IMR-90 (cell line): ENCODE results near the gene POLD3. TPM values are rescaled to one million over a fixed set of nuclear protein-coding genes. Genes with fewer than 3 reads are reported as not detected.

ENCODE experiments used
- ATAC-seq: fragments of 200-7000 bp; cut with Tn5 transposase; 2 replicates; pipeline ENCODE4 v1.9.1; 2020; ENCODE audit warnings: low read depth, mild to moderate bottlenecking, moderate library complexity
- BruUV-seq: library from RNA; stranded (reverse); fragments of 400-500 nt; replicated peaks from 2 replicates; lab custom pipeline; 2021; lab: Mats Ljungman, UMichigan
- CTCF ChIA-PET: fragments of 300-600 bp; formaldehyde crosslinking; extraction: SDS; loops from one replicate; lab custom pipeline; 2021; ENCODE audit warnings: antibody characterized with exemption; lab: Yijun Ruan, JAX
- POLR2A ChIA-PET: fragments of 300-600 bp; sonication (Branson Sonifier 250); formaldehyde crosslinking; loops from one replicate; lab custom pipeline; 2022; ENCODE audit warnings: antibody characterized with exemption; ENCODE audit not compliant: unreplicated experiment; lab: Charles Lee
- DNase-seq: peaks from one replicate; pipeline ENCODE4 v3.0.0; 2013
- H2AFZ ChIP-seq: replicated peaks from 2 replicates; pipeline ENCODE3; 2013; ENCODE audit warnings: low read length, mild to moderate bottlenecking; ENCODE audit not compliant: poor library complexity
- H2AK5ac ChIP-seq: 2 replicates; pipeline ENCODE4 v1.6.1; 2013; ENCODE audit warnings: low read depth, low read length, inconsistent platforms
- H2AK9ac ChIP-seq: replicated peaks from 2 replicates; pipeline ENCODE3; 2013; ENCODE audit warnings: mild to moderate bottlenecking, low read depth, low read length, moderate library complexity; ENCODE audit not compliant: poor library complexity
- H2BK120ac ChIP-seq: 2 replicates; pipeline ENCODE4 v1.6.1; 2013; ENCODE audit warnings: low read depth, low read length, inconsistent platforms
- H2BK15ac ChIP-seq: 3 replicates; pipeline ENCODE4 v1.6.1; 2013; ENCODE audit warnings: low read depth, low read length, inconsistent platforms
- H2BK20ac ChIP-seq: 2 replicates; pipeline ENCODE4 v1.6.1; 2013; ENCODE audit warnings: low read depth, mild to moderate bottlenecking, inconsistent platforms, low read length, moderate library complexity
- H2BK5ac ChIP-seq: 2 replicates; pipeline ENCODE4 v1.6.1; 2013; ENCODE audit warnings: mild to moderate bottlenecking, low read depth, low read length, inconsistent platforms; ENCODE audit not compliant: poor library complexity, severe bottlenecking
- H3K14ac ChIP-seq: replicated peaks from 2 replicates; pipeline ENCODE4 v1.6.1; 2013; ENCODE audit warnings: low read depth, low read length, inconsistent platforms
- H3K18ac ChIP-seq: 2 replicates; pipeline ENCODE4 v1.6.1; 2013; ENCODE audit warnings: low read depth, low read length, control low read depth
- H3K23ac ChIP-seq: 2 replicates; pipeline ENCODE4 v1.6.1; 2013; ENCODE audit warnings: low read depth, low read length, inconsistent platforms
- H3K27ac ChIP-seq: 2 replicates; pipeline ENCODE4 v1.5.1; 2013; ENCODE audit warnings: mild to moderate bottlenecking, control low read depth, low read length; ENCODE audit not compliant: insufficient read depth
- H3K27me3 ChIP-seq: 2 replicates; pipeline ENCODE4 v1.6.1; 2013; ENCODE audit warnings: low read length; ENCODE audit not compliant: control insufficient read depth, insufficient read depth
- H3K36me3 ChIP-seq: 2 replicates; pipeline ENCODE4 v1.6.1; 2013; ENCODE audit warnings: low read length, mixed read lengths; ENCODE audit not compliant: control insufficient read depth, insufficient read depth
- H3K4ac ChIP-seq: 2 replicates; pipeline ENCODE4 v1.6.1; 2013; ENCODE audit warnings: low read depth, low read length, inconsistent platforms
- H3K4me1 ChIP-seq: 2 replicates; pipeline ENCODE4 v1.6.1; 2013; ENCODE audit warnings: low read length, mixed read lengths; ENCODE audit not compliant: control insufficient read depth, insufficient read depth
- H3K4me2 ChIP-seq: 2 replicates; pipeline ENCODE4 v1.6.1; 2013; ENCODE audit warnings: low read depth, mild to moderate bottlenecking, control low read depth, low read length, moderate library complexity
- H3K4me3 ChIP-seq: 2 replicates; pipeline ENCODE4 v1.5.1; 2013; ENCODE audit warnings: low read depth, mild to moderate bottlenecking, control low read depth, low read length, moderate library complexity; ENCODE audit not compliant: insufficient read depth
- H3K56ac ChIP-seq: 2 replicates; pipeline ENCODE4 v1.6.1; 2013; ENCODE audit warnings: low read length, inconsistent platforms; ENCODE audit not compliant: insufficient read depth; ENCODE audit errors: extremely low read depth
- H3K79me1 ChIP-seq, 2 experiments: 2 replicates each; pipeline ENCODE4 v1.6.1; 2013; ENCODE audit warnings: low read length in 2 of 2, inconsistent platforms in 1 of 2, low read depth in 1 of 2
- H3K9ac ChIP-seq: 2 replicates; pipeline ENCODE4 v1.6.1; 2013; ENCODE audit warnings: low read depth, low read length, control low read depth
- H3K9me1 ChIP-seq: 2 replicates; pipeline ENCODE4 v1.6.1; 2013; ENCODE audit warnings: low read length, inconsistent platforms; ENCODE audit not compliant: insufficient read depth
- H3K9me3 ChIP-seq: 2 replicates; pipeline ENCODE4 v1.6.1; 2013; ENCODE audit warnings: low read length; ENCODE audit not compliant: control insufficient read depth, insufficient read depth
- H4K20me1 ChIP-seq: 2 replicates; pipeline ENCODE4 v1.6.1; 2013; ENCODE audit warnings: low read length, inconsistent platforms; ENCODE audit not compliant: insufficient read depth
- H4K5ac ChIP-seq: 2 replicates; pipeline ENCODE4 v1.6.1; 2013; ENCODE audit warnings: mild to moderate bottlenecking, low read depth, low read length, control low read depth
- H4K8ac ChIP-seq, 2 experiments: 2 replicates each; pipeline ENCODE4 v1.6.1; 2013; ENCODE audit warnings: low read depth in 2 of 2, low read length in 2 of 2, control low read depth in 1 of 2, inconsistent platforms in 1 of 2
- H4K91ac ChIP-seq: 2 replicates; pipeline ENCODE4 v1.6.1; 2013; ENCODE audit warnings: low read depth, low read length, inconsistent platforms; ENCODE audit not compliant: insufficient read depth
- BHLHE40 ChIP-seq: fragments of 150-350 bp; IDR thresholded peaks from 2 replicates; pipeline ENCODE4 v1.6.1; 2016; ENCODE audit warnings: mild to moderate bottlenecking, low read depth, low read length
- CEBPB ChIP-seq: IDR thresholded peaks from 2 replicates; pipeline ENCODE4 v1.6.1; 2012; ENCODE audit warnings: low read depth, low read length, improper control_type of control experiment
- CHD1 ChIP-seq: IDR thresholded peaks from 2 replicates; pipeline ENCODE4 v1.6.1; 2012; ENCODE audit warnings: low read depth, low read length, improper control_type of control experiment
- CTCF ChIP-seq: conservative IDR thresholded peaks from 2 replicates; pipeline ENCODE4 v1.5.1; 2012; ENCODE audit warnings: mild to moderate bottlenecking, low read depth, low read length, improper control_type of control experiment
- FOS ChIP-seq: fragments of 150-350 bp; IDR thresholded peaks from 2 replicates; pipeline ENCODE4 v1.6.1; 2016; ENCODE audit warnings: low read depth, low read length
- MAFK ChIP-seq: IDR thresholded peaks from 2 replicates; pipeline ENCODE4 v1.6.1; 2012; ENCODE audit warnings: low read depth, low read length, improper control_type of control experiment
- MAZ ChIP-seq: IDR thresholded peaks from 2 replicates; pipeline ENCODE4 v1.6.1; 2012; ENCODE audit warnings: low read depth, mild to moderate bottlenecking, low read length, improper control_type of control experiment, moderate library complexity, borderline replicate concordance
- MXI1 ChIP-seq: IDR thresholded peaks from 2 replicates; pipeline ENCODE4 v1.6.1; 2012; ENCODE audit warnings: low read depth, mild to moderate bottlenecking, low read length, moderate library complexity, borderline replicate concordance
- NFE2L2 ChIP-seq: fragments of 150-350 bp; IDR thresholded peaks from 2 replicates; pipeline ENCODE4 v1.6.1; 2016; ENCODE audit warnings: low read depth, mild to moderate bottlenecking, low read length
- POLR2A ChIP-seq: IDR thresholded peaks from 2 replicates; pipeline ENCODE4 v1.6.1; 2012; ENCODE audit warnings: mild to moderate bottlenecking, low read depth, low read length
- RAD21 ChIP-seq: IDR thresholded peaks from 2 replicates; pipeline ENCODE4 v1.6.1; 2012; ENCODE audit warnings: low read length, improper control_type of control experiment
- RCOR1 ChIP-seq: IDR thresholded peaks from 2 replicates; pipeline ENCODE4 v1.6.1; 2012; ENCODE audit warnings: mild to moderate bottlenecking, low read length, improper control_type of control experiment; ENCODE audit not compliant: insufficient replicate concordance
- RFX5 ChIP-seq: IDR thresholded peaks from 2 replicates; pipeline ENCODE4 v1.8.0; 2012; ENCODE audit warnings: low read depth, mild to moderate bottlenecking, low read length, moderate library complexity
- SMC3 ChIP-seq: fragments of 150-350 bp; IDR thresholded peaks from 2 replicates; pipeline ENCODE4 v1.6.1; 2016; ENCODE audit warnings: low read depth, mild to moderate bottlenecking, antibody characterized with exemption, low read length, moderate library complexity
- USF2 ChIP-seq: fragments of 150-350 bp; IDR thresholded peaks from 2 replicates; pipeline ENCODE4 v1.6.1; 2017; ENCODE audit warnings: mild to moderate bottlenecking, antibody characterized with exemption, low read length, low read depth
- WGBS, 2 experiments: methylation state at CpG; one replicate each; pipeline versions ENCODE4 v1.1.5 to v1.1.7; 2013; ENCODE audit warnings: missing lambda C conversion rate in 2 of 2; ENCODE audit not compliant: insufficient read length in 1 of 2; ENCODE audit errors: extremely low coverage in 2 of 2; 5-methylcytosine and 5-hydroxymethylcytosine counted together
- dilution Hi-C: fragments of 300-500 bp; cut with HindIII; formaldehyde crosslinking; loops from one replicate; pipeline ENCODE4 v1.14.3; 2018; ENCODE audit warnings: low sequenced_read_pairs; ENCODE audit not compliant: unreplicated experiment
- in situ Hi-C: fragments of 300-500 bp; cut with MboI; formaldehyde crosslinking; loops from 3 replicates; pipeline ENCODE4 v1.14.3; 2019; ENCODE audit warnings: low sequenced_read_pairs, inconsistent platforms, mixed read lengths
- intact Hi-C: fragments of 100-400 bp; cut with micrococcal nuclease; formaldehyde crosslinking; loops from 2 replicates; pipeline ENCODE4 v1.10.0; 2022
- polyA plus RNA-seq, 3 experiments: library from polyadenylated mRNA; depleted of rRNA; stranded (reverse); fragments of >200 nt; gene quantifications; 2 replicates each; pipeline ENCODE4 v1.2.3, GENCODE V29; 2012; ENCODE audit warnings: low replicate concordance in 1 of 3
- total RNA-seq: library from RNA; depleted of rRNA; stranded (reverse); fragments of >200 nt; gene quantifications from 2 replicates; pipeline ENCODE4 v1.2.3, GENCODE V29; 2012
- TF ChIP-seq, protein P1 (sequence below): fragments of 150-350 bp; IDR thresholded peaks from 2 replicates; pipeline ENCODE4 v1.6.1; 2016; ENCODE audit warnings: low read depth, mild to moderate bottlenecking, low read length, moderate library complexity, borderline replicate concordance

POLD3 gene
- total and polyA plus RNA-seq, 2 of the 4 experiments (the other 2 are of a cell fraction), result 9.1 to 9.2 TPM

DNA sequence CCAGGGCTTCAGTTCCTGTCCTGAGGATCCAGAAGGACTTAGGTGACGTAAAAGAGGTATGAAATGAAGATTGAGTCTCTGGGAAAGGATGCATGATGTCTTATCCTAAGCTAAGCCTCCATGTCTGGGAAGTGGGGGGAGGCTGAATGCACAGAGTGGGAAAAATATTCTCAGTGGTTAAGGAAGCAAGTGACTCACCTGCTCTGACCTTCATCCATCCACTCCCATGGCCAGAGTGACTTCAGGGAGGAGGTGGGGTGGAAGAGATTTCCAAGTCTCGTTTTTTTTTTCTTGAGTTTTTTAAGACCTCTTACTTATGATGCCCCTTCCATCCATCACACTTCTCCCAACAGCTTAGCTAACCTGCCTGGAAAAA is 32.5 kb upstream of the POLD3 start:
- Histone ChIP-seq H4K20me1 (no peaks in the 10 kb centered on the region), H3K27me3 (peaks cover 4% of the 10 kb centered on the region), H3K4me1 (0 out of 2 replicates have a peak, but pooled peaks cover 2% of the 10 kb centered on the region), H3K4me3 (no peak overlapping the region), H3K4me2 (no peak overlapping the region), H4K91ac (no peak overlapping the region), H4K5ac (no peak overlapping the region), H3K23ac (peak overlapping the region; percentile 53; the same call in 1 of the 2 replicates), H3K9me1 (no peaks in the 10 kb centered on the region), H2AFZ (no peak overlapping the region), H2BK20ac (no peak overlapping the region), H2AK9ac (peak overlapping the region; percentile 30), H3K27ac (no peak overlapping the region), H2BK120ac (no peak overlapping the region; the same call in 1 of the 2 replicates), H3K9ac (no peak overlapping the region), H3K9me3 (peaks cover 3% of the 10 kb centered on the region; the same call in 1 of the 2 replicates), H2AK5ac (no peak overlapping the region), H3K14ac (0 out of 2 replicates have a peak overlapping the region, but pooled peaks have one; percentile 25), H3K79me1 (no peaks in the 10 kb centered on the region), H2BK5ac (no peak overlapping the region), H3K56ac (no peak overlapping the region), H3K36me3 (no peaks in the 10 kb centered on the region), H2BK15ac (no peak overlapping the region), H4K8ac (peak overlapping the region in 1 of 2 experiments; percentile 2; a peak in 1 of 4 replicates), H3K4ac (0 out of 2 replicates have a peak overlapping the region, but pooled peaks have one; percentile 45), H3K18ac (no peak overlapping the region)
- POLR2A ChIA-PET, result interaction anchor here (0.6 kb wide), 1 partner anchor 182 kb away, joined by 5 read pairs; no protein-coding TSS in a partner anchor
- no peak for TF ChIP-seq SMC3
- TF ChIP-seq USF2, result no peak
- no peak for TF ChIP-seq MAZ
- no peak for TF ChIP-seq CHD1
- TF ChIP-seq FOS, result no peak
- TF ChIP-seq NFE2L2, result no peak
- TF ChIP-seq, protein P1, sequence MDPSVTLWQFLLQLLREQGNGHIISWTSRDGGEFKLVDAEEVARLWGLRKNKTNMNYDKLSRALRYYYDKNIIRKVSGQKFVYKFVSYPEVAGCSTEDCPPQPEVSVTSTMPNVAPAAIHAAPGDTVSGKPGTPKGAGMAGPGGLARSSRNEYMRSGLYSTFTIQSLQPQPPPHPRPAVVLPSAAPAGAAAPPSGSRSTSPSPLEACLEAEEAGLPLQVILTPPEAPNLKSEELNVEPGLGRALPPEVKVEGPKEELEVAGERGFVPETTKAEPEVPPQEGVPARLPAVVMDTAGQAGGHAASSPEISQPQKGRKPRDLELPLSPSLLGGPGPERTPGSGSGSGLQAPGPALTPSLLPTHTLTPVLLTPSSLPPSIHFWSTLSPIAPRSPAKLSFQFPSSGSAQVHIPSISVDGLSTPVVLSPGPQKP, result no peak
- TF ChIP-seq POLR2A, result no peak
- TF ChIP-seq CEBPB, result no peak
- no peak for TF ChIP-seq BHLHE40
- TF ChIP-seq RCOR1, result no peak
- no peak for TF ChIP-seq MXI1
- no peak for TF ChIP-seq RAD21
- no peak for TF ChIP-seq RFX5
- TF ChIP-seq MAFK, result no peak
- TF ChIP-seq CTCF, result no peak
- BruUV-seq, result no TSS peak
- in situ Hi-C loops, result no loop called here
- ATAC-seq (no peak), DNase-seq (peak; percentile 43)
- WGBS, 2 experiments, result 38% methylated on average over 1 of the region's 2 CpGs; no CpG with 5 or more reads in 1 of the 2 experiments
- dilution Hi-C loops, result no loop called here
- intact Hi-C loops, result no loop called here
- CTCF ChIA-PET, result no interaction called here
